UCSD-AML1 (cell line): ENCODE measurements around the gene SPEN.
A peak's percentile ranks its signal among the peaks of the same experiment; 100 is the strongest.

Source experiments
- DNase-seq: peaks from one replicate; lab custom pipeline; 2025; ENCODE audit not compliant: unreplicated experiment; lab: John Stamatoyannopoulos, UW

The SPEN gene

GRCh38 chr1:15959424-15959823, 111.9 kb downstream of the SPEN start:
- DNase-seq = no peak

GRCh38 chr1:15959827-15960446, 112.4 kb downstream of the SPEN start:
- DNase-seq = no peak

- DNase-seq = no peak
Observed at GRCh38 chr1:15960808-15961207, 113.3 kb downstream of the SPEN start.

GRCh38 chr1:15961492-15961891, 114.0 kb downstream of the SPEN start:
- no peak for DNase-seq

- DNase-seq = no peak
Observed at GRCh38 chr1:15962176-15962575, 114.7 kb downstream of the SPEN start.

- no peak for DNase-seq
Observed at GRCh38 chr1:15962671-15963362, 115.3 kb downstream of the SPEN start.

GRCh38 chr1:15963363-15963967, 116.0 kb downstream of the SPEN start:
- no peak for DNase-seq

GRCh38 chr1:15963968-15964648, 116.6 kb downstream of the SPEN start:
- DNase-seq = no peak

GRCh38 chr1:15965228-15965767, 117.8 kb downstream of the SPEN start:
- DNase-seq = no peak

GRCh38 chr1:15966081-15966955, 118.8 kb downstream of the SPEN start:
- peak; percentile 50 for DNase-seq

GRCh38 chr1:15966956-15967344, 119.4 kb downstream of the SPEN start:
- no peak for DNase-seq

GRCh38 chr1:15968172-15968571, 120.7 kb downstream of the SPEN start:
- no peak for DNase-seq

- DNase-seq = no peak
Observed at GRCh38 chr1:15969321-15969880, 121.9 kb downstream of the SPEN start.

- DNase-seq = no peak
Observed at GRCh38 chr1:15970911-15971310, 123.4 kb downstream of the SPEN start.

- DNase-seq = no peak
Observed at GRCh38 chr1:15972409-15972808, 124.9 kb downstream of the SPEN start.

GRCh38 chr1:15973772-15974171, 126.3 kb downstream of the SPEN start:
- DNase-seq = no peak

- no peak for DNase-seq
Observed at GRCh38 chr1:15974855-15975254, 127.3 kb downstream of the SPEN start.

GRCh38 chr1:15975358-15975804, 127.9 kb downstream of the SPEN start:
- DNase-seq = peak; percentile 72

- DNase-seq = peak; percentile 94
Observed at GRCh38 chr1:15975805-15976680, 128.5 kb downstream of the SPEN start, which contains the start of gene ZBTB17. Gene ZBTB17 (minus strand): TSS chr1:15976101. CDS start chr1:15948495, 27,606 bp downstream.
